Immature natural killer cell (primary cell): ENCODE data around the gene UBE2F. TPM values are rescaled to one million over a fixed set of nuclear protein-coding genes. Genes with fewer than 3 reads are reported as not detected.
"Not testable (repeated sequence)": the region's sequence is repeated elsewhere in the genome, so short reads cannot be mapped to it uniquely, and the experiment has no call there.

Source experiments
- DNase-seq, 3 donors: peaks; one replicate each; pipeline ENCODE4 v3.0.0; 2022; ENCODE audit warnings: mixed read lengths in 1 of 3
- H3K27ac Mint-ChIP-seq, 6 donors: one replicate each; pipeline ENCODE4 v1.8.0; 2020; ENCODE audit warnings: mixed read lengths in 6 of 6, mild to moderate bottlenecking in 5 of 6, inconsistent platforms in 4 of 6, moderate library complexity in 3 of 6
- H3K27me3 Mint-ChIP-seq, 3 donors: one replicate each; pipeline ENCODE4 v1.8.0; 2020 to 2021; ENCODE audit warnings: low read depth in 3 of 3, mild to moderate bottlenecking in 3 of 3, mixed read lengths in 3 of 3, moderate library complexity in 3 of 3, inconsistent platforms in 1 of 3
- H3K36me3 Mint-ChIP-seq, 3 donors: one replicate each; pipeline ENCODE4 v1.8.0; 2020; ENCODE audit warnings: mixed read lengths in 3 of 3, inconsistent platforms in 2 of 3, mild to moderate bottlenecking in 2 of 3
- H3K4me1 Mint-ChIP-seq, 2 donors: one replicate each; pipeline ENCODE4 v1.8.0; 2020; ENCODE audit warnings: inconsistent platforms in 2 of 2, mild to moderate bottlenecking in 2 of 2, mixed read lengths in 2 of 2, moderate library complexity in 1 of 2
- H3K4me3 Mint-ChIP-seq, 5 donors: one replicate each; pipeline ENCODE4 v1.8.0; 2020; ENCODE audit warnings: mild to moderate bottlenecking in 5 of 5, mixed read lengths in 5 of 5, inconsistent platforms in 3 of 5, moderate library complexity in 3 of 5
- H3K9me3 Mint-ChIP-seq, 6 donors: one replicate each; pipeline ENCODE4 v1.8.0; 2020; ENCODE audit warnings: mild to moderate bottlenecking in 6 of 6, mixed read lengths in 6 of 6, inconsistent platforms in 4 of 6, moderate library complexity in 3 of 6
- polyA plus RNA-seq, 3 donors: library from polyadenylated mRNA; unstranded; fragments of 300-500 nt; fragmentation: Illumina TruSeq; gene quantifications; one replicate each; pipeline ENCODE4 v1.2.3, GENCODE V29; 2021

Gene UBE2F
- polyA plus RNA-seq, 3 donors from 2014 or later: 274 to 339 (median 323) TPM

DNA sequence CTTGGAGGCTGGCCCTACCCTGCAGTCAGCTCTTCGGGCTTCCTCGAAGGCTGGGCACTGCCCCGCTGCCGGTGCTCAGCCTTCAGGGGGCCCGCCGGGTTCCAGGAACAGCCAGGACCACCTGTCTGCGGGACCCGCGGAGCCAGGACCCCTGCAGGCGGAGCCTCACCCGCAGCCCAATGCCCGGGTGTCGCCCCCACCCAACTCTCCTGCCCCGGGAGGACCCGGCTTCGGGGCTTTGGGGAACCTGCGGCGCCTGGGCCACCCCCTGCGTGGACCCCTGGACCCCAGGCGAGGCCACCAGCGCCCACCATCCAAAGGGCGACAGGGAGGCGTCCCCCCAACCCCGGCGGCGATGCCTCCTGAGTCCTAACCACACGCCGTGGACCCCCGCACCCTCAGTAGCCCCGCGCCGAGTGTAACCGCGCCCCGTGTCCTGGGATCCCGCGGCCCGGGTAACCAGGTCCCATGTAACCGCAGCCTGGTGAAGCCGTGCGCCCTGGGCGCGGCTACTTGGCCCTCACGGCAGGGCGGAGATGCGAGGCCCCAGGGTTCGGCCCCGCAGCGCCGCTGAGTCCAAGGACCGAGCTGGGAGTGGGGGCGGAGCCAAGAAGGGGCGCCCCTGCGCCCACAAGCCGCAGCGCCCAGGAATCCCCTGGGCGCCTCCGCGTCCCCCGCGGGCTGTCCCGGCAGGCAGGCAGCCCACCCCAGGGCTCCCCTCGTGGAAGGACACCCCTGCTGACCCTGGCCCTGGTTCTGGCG is 11.0 kb upstream of the UBE2F start:
- Mint-ChIP-seq H3K9me3 (no peaks in the 10 kb centered on the region), H3K36me3 (no peaks in the 10 kb centered on the region), H3K4me3 (peak overlapping the region in 2 of 5 donors; percentile 29 to 36), H3K27ac (no peak overlapping the region), H3K27me3 (peaks cover 0 to 6% (median 3%) of the 10 kb centered on the region in 3 donors), H3K4me1 (peaks cover 12 to 13% of the 10 kb centered on the region in 2 donors)
- DNase-seq: peak in 2 of 3 donors; percentile 34 to 36

DNA sequence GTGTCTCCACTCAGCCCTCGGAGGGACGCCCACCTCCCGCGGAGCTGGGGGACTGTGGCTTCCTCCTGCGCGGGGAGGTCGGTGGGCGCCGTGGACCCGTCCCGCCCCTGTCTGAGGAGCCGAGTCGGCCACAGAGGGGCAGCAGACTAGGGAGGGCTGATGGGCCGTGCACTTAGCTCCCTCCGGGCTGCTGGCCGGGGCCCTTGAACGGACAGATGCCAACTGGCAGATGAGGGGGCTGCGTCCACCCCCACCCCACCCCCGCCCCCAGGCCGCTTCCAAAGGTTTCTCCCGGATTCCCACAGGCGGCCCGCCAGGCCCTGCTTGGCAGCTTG is 10.4 kb upstream of the UBE2F start:
- H3K4me3 Mint-ChIP-seq: peak overlapping the region in 1 of 5 donors; percentile 29
- no peak overlapping the region for H3K27ac Mint-ChIP-seq
- peaks cover 0 to 6% (median 3%) of the 10 kb centered on the region in 3 donors for H3K27me3 Mint-ChIP-seq
- H3K4me1 Mint-ChIP-seq: peaks cover 12 to 13% of the 10 kb centered on the region in 2 donors
- DNase-seq: no peak
- no peaks in the 10 kb centered on the region for H3K36me3 Mint-ChIP-seq
- no peaks in the 10 kb centered on the region for H3K9me3 Mint-ChIP-seq

DNA sequence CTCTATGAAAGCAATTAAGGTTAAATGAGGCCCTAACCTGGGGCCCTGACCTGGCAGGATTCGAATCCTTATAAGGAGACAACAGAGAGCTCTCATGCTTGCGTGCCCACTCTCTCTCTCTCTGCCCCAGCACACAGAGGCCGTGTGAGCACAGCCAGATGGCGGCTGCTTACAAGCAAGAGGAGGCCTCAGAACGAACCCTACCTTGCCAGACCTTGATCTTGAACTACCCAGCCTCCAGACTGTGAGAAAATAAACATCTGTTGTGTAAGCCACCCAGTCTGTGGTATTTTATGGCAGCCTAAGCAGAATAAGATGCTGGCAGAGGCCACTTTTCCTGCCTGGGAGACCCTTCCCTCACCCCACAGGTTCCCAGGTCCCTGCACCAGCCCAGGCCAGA is 5.2 kb upstream of the UBE2F start:
- no peak for DNase-seq
- no peak overlapping the region for H3K27ac Mint-ChIP-seq
- H3K9me3 Mint-ChIP-seq: peaks cover 0 to 12% (median 7%) of the 10 kb centered on the region in 6 donors
- H3K4me1 Mint-ChIP-seq: peaks cover 12 to 13% of the 10 kb centered on the region in 2 donors
- H3K27me3 Mint-ChIP-seq: peaks cover 6 to 11% (median 10%) of the 10 kb centered on the region in 3 donors
- no peak overlapping the region for H3K4me3 Mint-ChIP-seq
- peaks cover 0 to 3% (median 0%) of the 10 kb centered on the region in 3 donors for H3K36me3 Mint-ChIP-seq

DNA sequence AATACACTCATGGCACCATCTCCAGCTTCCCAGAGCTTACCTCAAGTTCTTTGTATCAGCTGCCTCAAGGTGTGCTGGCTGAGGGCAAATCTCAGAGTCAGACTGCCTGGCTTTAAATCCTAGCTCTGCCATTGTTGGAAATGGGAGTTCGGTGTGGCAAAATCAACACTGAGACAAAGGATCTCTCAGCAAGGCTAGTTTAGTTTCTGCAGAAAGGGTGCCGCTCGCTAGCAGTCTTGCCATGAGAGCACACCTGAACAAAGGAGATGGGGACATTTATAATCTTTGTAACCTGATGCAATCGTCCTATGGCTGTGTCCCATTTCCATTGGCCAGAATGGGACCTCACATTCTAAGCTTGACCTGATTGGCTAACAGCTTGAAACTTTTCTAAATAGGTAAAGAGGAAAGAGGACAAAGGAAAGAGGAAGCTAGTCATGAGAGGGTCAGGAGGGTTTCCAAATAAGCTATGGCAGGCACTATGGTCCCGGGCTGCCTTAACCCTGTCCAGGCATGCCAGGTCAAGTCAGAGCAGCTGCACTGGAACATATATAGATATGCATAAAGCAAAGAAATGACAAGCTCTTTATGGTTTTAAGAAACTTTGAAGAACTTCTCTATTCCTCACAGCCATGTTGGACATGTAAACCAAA is 4.3 kb upstream of the UBE2F start:
- DNase-seq: no peak
- peaks cover 4 to 6% of the 10 kb centered on the region in 2 donors for H3K4me1 Mint-ChIP-seq
- H3K9me3 Mint-ChIP-seq: peaks cover 0 to 12% (median 7%) of the 10 kb centered on the region in 6 donors
- H3K4me3 Mint-ChIP-seq: peak overlapping the region in 1 of 5 donors; percentile 1
- peaks cover 0 to 3% (median 0%) of the 10 kb centered on the region in 3 donors for H3K36me3 Mint-ChIP-seq
- H3K27me3 Mint-ChIP-seq: peaks cover 9 to 12% (median 10%) of the 10 kb centered on the region in 3 donors
- no peak overlapping the region for H3K27ac Mint-ChIP-seq

DNA sequence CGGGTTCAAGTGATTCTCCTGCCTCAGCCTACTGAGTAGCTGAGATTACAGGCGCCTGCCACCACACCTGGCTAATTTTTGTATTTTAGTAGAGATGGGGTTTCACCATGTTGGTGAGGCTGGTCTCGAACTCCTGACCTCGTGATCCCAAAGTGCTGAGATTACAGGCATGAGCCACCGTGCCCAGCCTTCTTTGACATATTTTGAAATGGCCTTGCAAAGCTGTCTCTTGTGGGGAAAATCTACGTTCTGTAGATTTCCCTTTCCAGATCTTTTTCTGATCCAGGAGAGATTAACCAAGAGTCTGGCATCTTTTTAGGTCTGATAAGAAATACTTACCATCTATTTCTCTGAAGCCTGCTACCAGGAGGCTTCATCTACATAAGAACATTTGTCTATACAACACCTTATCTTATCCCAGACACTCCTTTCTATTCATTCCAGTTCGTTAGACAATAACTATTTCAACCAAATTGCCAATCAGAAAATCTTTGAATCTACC is 3.3 kb upstream of the UBE2F start:
- not testable (repeated sequence) for DNase-seq, H3K36me3 Mint-ChIP-seq, H3K27ac Mint-ChIP-seq
- Mint-ChIP-seq H3K4me3 (peak overlapping the region in 1 of 5 donors; percentile 1), H3K4me1 (peaks cover 11 to 16% of the 10 kb centered on the region in 2 donors), H3K27me3 (peaks cover 10 to 18% (median 16%) of the 10 kb centered on the region in 3 donors), H3K9me3 (peaks cover 0 to 12% (median 7%) of the 10 kb centered on the region in 6 donors)

DNA sequence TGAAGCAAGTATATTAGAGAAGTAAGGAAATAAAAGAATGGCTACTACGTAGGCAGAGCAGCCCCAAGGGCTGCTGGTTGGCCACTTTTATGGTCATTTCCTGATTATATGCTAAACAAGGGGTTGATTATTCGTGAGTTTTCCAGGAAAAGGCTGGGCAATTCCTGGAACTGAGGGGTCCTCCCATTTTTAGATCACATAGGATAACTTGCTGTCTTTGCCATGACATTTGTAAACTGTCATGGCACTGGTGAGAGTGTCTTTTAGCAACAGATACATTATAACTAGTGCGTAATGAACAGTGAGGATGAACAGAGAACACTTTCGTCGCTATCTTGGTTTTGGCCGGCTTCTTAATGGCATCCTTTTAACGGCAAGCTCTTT is 2.6 kb upstream of the UBE2F start:
- peaks cover 0 to 12% (median 7%) of the 10 kb centered on the region in 6 donors for H3K9me3 Mint-ChIP-seq
- no peak for DNase-seq
- H3K4me3 Mint-ChIP-seq: peak overlapping the region in 2 of 5 donors; percentile 1 to 2
- H3K4me1 Mint-ChIP-seq: peaks cover 17 to 22% of the 10 kb centered on the region in 2 donors
- peaks cover 0 to 3% (median 0%) of the 10 kb centered on the region in 3 donors for H3K36me3 Mint-ChIP-seq
- H3K27ac Mint-ChIP-seq: no peak overlapping the region
- peaks cover 10 to 18% (median 17%) of the 10 kb centered on the region in 3 donors for H3K27me3 Mint-ChIP-seq

DNA sequence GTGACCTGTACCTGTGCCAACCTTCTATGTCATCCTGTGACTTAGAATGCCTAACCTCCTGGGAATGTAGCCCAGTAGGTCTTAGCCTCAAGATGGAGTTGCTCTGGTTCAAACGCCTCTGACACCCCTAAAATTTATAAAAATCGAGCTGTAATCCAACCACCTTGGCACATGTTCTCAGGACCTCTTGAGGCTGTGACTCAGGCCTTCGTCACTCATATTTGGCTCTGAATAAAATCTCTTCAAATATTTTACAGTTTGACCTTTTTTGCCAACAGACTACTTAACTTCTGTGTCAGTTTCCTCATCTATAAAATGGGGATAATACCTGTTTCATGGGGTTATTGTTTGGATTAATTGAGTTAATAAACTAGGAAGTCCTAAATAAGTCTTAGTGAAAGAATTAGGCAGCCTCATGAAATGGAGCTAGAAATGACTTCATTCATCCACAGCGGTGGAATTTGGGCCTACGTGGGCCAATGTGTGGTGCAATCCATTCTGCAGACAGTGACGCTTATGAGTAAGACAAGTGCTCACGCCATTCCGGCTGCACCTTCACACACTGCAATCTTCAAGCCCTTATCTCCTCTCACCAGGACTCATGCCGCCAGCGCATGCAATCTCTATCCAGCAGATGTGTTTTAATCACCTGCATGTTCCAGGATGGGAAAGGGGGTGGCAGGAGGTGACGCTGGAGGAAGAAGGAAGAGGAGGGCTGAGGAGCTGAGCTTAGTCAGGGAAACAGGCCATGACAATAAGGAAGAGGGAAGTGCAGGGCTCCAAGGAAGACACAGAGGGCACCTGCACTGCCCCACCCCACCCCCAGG is 2.0 kb upstream of the UBE2F start:
- peak overlapping the region in 4 of 5 donors; percentile 54 to 67 (median 59) for H3K4me3 Mint-ChIP-seq
- no peak for DNase-seq
- peak overlapping the region in 1 of 6 donors; percentile 14 for H3K27ac Mint-ChIP-seq
- peaks cover 23 to 28% of the 10 kb centered on the region in 2 donors for H3K4me1 Mint-ChIP-seq
- H3K27me3 Mint-ChIP-seq: peaks cover 10 to 18% (median 17%) of the 10 kb centered on the region in 3 donors
- H3K36me3 Mint-ChIP-seq: peaks cover 0 to 3% (median 0%) of the 10 kb centered on the region in 3 donors
- peaks cover 0 to 12% (median 7%) of the 10 kb centered on the region in 6 donors for H3K9me3 Mint-ChIP-seq

DNA sequence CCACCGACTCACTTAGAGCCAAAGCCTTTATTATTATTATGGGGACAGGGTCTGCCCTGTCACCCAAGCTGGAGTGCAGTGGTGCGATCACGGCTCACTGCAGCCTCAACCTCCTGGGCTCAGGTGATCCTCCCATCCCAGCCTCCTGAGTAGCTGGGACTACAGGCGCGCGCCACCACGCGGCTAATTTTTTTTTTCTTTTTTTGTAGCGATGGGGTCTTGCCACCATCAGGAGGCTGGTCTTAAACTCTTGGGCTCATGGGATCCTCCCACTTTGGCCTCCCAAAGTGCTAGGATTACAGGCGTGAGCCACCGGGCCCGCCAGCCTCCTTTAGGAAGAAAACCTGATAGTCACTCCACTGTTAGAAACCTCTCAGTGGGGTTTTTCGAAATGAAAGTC is 970 bp upstream of the UBE2F start:
- Mint-ChIP-seq H3K9me3 (peaks cover 0 to 12% (median 7%) of the 10 kb centered on the region in 6 donors), H3K27me3 (peaks cover 10 to 18% (median 17%) of the 10 kb centered on the region in 3 donors), H3K4me3 (peak overlapping the region; percentile 83 to 90 (median 88)), H3K27ac (peak overlapping the region; percentile 83 to 92 (median 88)), H3K4me1 (peaks cover 34 to 37% of the 10 kb centered on the region in 2 donors)
- H3K36me3 Mint-ChIP-seq, DNase-seq: not testable (repeated sequence)

DNA sequence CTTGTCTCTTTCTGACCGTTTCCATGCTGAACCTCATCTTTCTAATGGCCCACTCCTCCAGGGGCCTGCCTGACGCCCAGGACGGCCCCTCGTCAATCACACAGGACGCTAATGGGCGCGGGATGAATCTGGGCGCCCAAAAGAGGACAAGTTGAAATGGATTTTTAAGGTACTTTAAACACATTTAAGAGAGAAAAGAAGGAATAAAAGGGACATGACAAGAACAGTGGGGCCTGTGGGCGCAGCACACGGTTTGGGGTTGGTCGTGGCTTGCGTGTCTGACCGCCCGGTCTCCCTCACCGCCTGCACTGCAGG is 607 bp upstream of the UBE2F start:
- Mint-ChIP-seq H3K9me3 (peaks cover 0 to 12% (median 7%) of the 10 kb centered on the region in 6 donors), H3K27me3 (peaks cover 10 to 18% (median 17%) of the 10 kb centered on the region in 3 donors), H3K27ac (peak overlapping the region; percentile 83 to 92 (median 88)), H3K36me3 (peaks cover 0 to 3% (median 0%) of the 10 kb centered on the region in 3 donors), H3K4me1 (peaks cover 38 to 39% of the 10 kb centered on the region in 2 donors), H3K4me3 (peak overlapping the region; percentile 83 to 90 (median 88))
- DNase-seq: no peak

DNA sequence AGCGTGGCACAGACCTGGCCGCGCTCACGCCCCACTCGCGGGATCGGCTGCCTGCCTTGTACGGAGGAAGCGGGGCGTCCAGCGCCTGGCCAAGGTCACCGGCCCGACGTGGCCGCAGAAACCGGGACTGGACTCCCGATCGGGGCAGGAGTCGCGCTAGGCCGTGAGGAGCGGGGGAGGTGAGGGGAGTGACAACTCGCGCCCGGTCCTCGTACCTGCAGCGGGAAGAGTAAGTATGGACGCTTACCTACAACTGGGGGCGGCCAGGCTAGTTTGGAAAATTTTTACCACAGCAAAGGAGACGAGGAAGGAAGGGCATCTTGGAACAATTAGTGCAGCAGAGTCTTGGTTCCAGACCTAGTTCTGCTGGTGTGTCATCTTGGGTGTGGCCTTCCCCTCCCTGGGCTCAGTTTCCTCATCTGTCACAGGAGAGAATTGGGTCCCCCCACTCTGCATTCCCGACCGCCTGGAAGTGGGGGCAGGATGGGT is 693 bp downstream of the UBE2F start:
- H3K27ac Mint-ChIP-seq: peak overlapping the region; percentile 87 to 98 (median 93)
- H3K36me3 Mint-ChIP-seq: peaks cover 0 to 2% (median 0%) of the 10 kb centered on the region in 3 donors
- peak in 2 of 3 donors; percentile 21 to 29 for DNase-seq
- peaks cover 0 to 10% (median 5%) of the 10 kb centered on the region in 6 donors for H3K9me3 Mint-ChIP-seq
- H3K27me3 Mint-ChIP-seq: peaks cover 10 to 18% (median 17%) of the 10 kb centered on the region in 3 donors
- H3K4me3 Mint-ChIP-seq: peak overlapping the region; percentile 88 to 98 (median 90)
- peaks cover 47 to 49% of the 10 kb centered on the region in 2 donors for H3K4me1 Mint-ChIP-seq

DNA sequence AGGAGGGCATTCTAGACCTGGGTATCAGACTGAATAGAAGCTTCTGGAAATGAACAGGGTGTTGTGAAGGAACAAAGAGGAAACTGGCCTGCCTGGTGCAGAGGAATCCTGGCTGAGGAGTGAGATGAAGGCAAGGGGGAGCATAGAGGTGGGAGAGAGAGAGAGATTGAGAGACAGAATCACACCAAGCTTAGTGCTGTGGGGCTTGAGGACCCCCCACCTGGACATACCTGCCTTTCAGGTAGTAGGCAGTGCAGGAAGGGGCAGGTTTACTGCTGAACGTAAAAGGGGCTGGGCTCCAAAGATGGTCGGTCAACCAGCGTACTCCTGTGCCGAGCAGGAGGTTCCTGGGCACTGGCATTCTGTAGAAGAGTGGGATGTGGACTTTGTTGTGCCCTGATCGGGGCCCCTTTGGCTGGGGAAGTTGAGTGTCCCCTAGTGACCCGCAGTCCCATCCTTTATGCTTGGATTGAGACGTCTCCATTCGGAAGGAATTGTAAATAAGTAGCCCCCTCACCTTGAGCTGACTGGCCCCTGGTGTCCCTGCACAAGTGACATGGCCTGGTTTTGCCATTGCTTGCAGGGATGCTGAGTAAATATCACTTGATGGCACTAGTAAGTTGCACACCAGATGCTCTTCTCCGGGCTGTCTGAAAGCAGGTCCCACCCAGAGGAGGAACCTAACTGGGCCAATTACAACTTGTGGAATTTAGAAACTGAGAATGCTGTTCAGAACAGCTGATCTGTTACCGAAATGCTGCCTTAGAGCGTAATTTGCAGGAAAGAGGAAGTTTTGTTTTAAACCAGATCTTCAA is 1.4 kb downstream of the UBE2F start:
- Mint-ChIP-seq H3K4me1 (peaks cover 53 to 55% of the 10 kb centered on the region in 2 donors), H3K4me3 (peak overlapping the region; percentile 88 to 98 (median 90)), H3K27me3 (peaks cover 10 to 18% (median 17%) of the 10 kb centered on the region in 3 donors), H3K36me3 (no peaks in the 10 kb centered on the region), H3K27ac (peak overlapping the region; percentile 87 to 98 (median 93)), H3K9me3 (peaks cover 0 to 4% (median 0%) of the 10 kb centered on the region in 6 donors)
- peak; percentile 46 to 63 (median 51) for DNase-seq

DNA sequence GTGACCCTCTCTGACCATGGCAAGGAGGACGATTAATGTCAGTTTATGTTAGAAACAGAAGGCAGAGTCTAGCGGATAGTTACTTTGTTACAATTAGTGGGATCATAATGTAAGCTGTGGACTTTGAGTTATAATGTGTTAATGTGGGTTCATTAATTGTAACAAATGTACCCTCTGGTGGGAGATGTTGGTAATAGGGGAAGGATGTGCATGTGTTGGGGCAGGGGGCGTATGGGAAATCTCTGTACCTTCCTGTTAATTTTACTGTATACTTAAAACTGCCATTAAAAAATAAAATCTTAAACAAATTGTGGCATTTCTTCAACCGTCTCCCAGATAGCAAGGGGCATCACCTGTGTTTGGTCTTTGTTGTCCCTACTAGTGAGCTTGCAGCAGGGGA is 4.8 kb downstream of the UBE2F start:
- peak overlapping the region; percentile 5 to 78 (median 31) for H3K27ac Mint-ChIP-seq
- H3K36me3 Mint-ChIP-seq: peaks cover 0 to 8% (median 5%) of the 10 kb centered on the region in 3 donors
- no peak for DNase-seq
- peaks cover 64 to 74% of the 10 kb centered on the region in 2 donors for H3K4me1 Mint-ChIP-seq
- no peaks in the 10 kb centered on the region for H3K9me3 Mint-ChIP-seq
- H3K27me3 Mint-ChIP-seq: peaks cover 2 to 13% (median 11%) of the 10 kb centered on the region in 3 donors
- peak overlapping the region in 3 of 5 donors; percentile 12 to 55 (median 37) for H3K4me3 Mint-ChIP-seq
